Right lobe of liver (tissue), 6 donors: ENCODE measurements around the gene PLRG1. TPM values are rescaled to one million over a fixed set of nuclear protein-coding genes. Genes with fewer than 3 reads are reported as not detected.

Source experiments
- ATAC-seq, 4 donors: fragments of 200-7000 bp; cut with Tn5 transposase; one replicate each; pipeline ENCODE4 v1.9.1; 2020; ENCODE audit warnings: mild to moderate bottlenecking in 4 of 4, moderate library complexity in 4 of 4
- DNase-seq, 3 donors: peaks; one replicate each; pipeline ENCODE4 v3.0.0-alpha.2; 2020
- H3K27ac ChIP-seq, 3 donors: fragments of 200-600 bp; one replicate each; pipeline ENCODE4 v1.8.0; 2022
- H3K27me3 ChIP-seq, 2 donors: fragments of 200-600 bp; one replicate each; pipeline ENCODE4 v1.8.0; 2022
- H3K36me3 ChIP-seq, 4 donors: fragments of 200-600 bp; sonication (generic) in 1 of 4; one replicate each; pipeline versions ENCODE4 v1.5.1 to v1.8.0; 2017 to 2022; ENCODE audit warnings: control low read depth in 1 of 4
- H3K4me1 ChIP-seq, 4 donors: fragments of 200-600 bp; sonication (generic) in 1 of 4; one replicate each; pipeline versions ENCODE4 v1.5.1 to v1.8.0; 2017 to 2022; ENCODE audit warnings: control low read depth in 1 of 4
- H3K4me3 ChIP-seq, 3 donors: fragments of 200-600 bp; one replicate each; pipeline ENCODE4 v1.8.0; 2022
- H3K9me3 ChIP-seq, 4 donors: fragments of 200-600 bp; sonication (generic) in 1 of 4; one replicate each; pipeline versions ENCODE4 v1.5.1 to v1.8.0; 2017 to 2022; ENCODE audit warnings: control low read depth in 1 of 4
- CTCF ChIP-seq, 4 donors: fragments of 200-600 bp in 3 of 4; fragments of 450-650 bp in 1 of 4; IDR thresholded peaks; one replicate each; pipeline versions ENCODE4 v1.5.1 to v1.8.0; 2016 to 2022; ENCODE audit warnings: antibody characterized with exemption in 4 of 4, mild to moderate bottlenecking in 2 of 4
- POLR2A ChIP-seq: fragments of 450-650 bp; IDR thresholded peaks from one replicate; pipeline ENCODE4 v1.6.1; 2017; ENCODE audit warnings: antibody characterized with exemption, mild to moderate bottlenecking
- WGBS: methylation state at CpG from one replicate; pipeline ENCODE4 v1.1.6; 2018; ENCODE audit warnings: low coverage, low lambda C conversion rate; ENCODE audit not compliant: insufficient coverage; ENCODE audit errors: missing lambda C conversion rate; 5-methylcytosine and 5-hydroxymethylcytosine counted together
- intact Hi-C, 2 donors: fragments of 100-400 bp; cut with DNase I; formaldehyde crosslinking; loops; one replicate each; pipeline versions ENCODE4 v1.11.2 to v1.14.1; 2022
- small RNA-seq, 2 experiments: library from RNA; depleted of rRNA; stranded (forward); fragments of <200 nt; gene quantifications; one replicate each; pipeline ENCODE3, GENCODE V24; 2016
- total RNA-seq, 6 experiments: library from RNA; depleted of rRNA in 2 of 6; stranded (reverse); fragments of >200 nt in 2 of 6; fragmentation: NEBNext Ultra II Directional in 3 of 6; extraction: Animal tissue kit (Norgen Biotek cat#: 25700) in 3 of 6; gene quantifications; one replicate each; pipeline versions ENCODE4 v1.1.0 to v1.2.4, GENCODE V29; 2016 to 2023
- donor health status: DM: no; HTN: yes; CAD: no.
- donor health status: DM: no; HTN: no; CAD: no.
- donor health status: DM: no; HTN: no; CAD: no.
- donor health status: DM: no; HTN: yes; CAD: no.
- donor health status: DM: no; HTN: yes; CAD: no.

Gene PLRG1
- total RNA-seq, 6 experiments from 2014 or later = 33.1 to 55.8 (median 39.2) TPM

- TF ChIP-seq CTCF (IDR thresholded peaks at IDR 0.05) = no peak
- no peak for TF ChIP-seq POLR2A
- DNase-seq (no peak), ATAC-seq (no peak)
- no peaks in the 10 kb centered on the region for H3K36me3 ChIP-seq
- H3K9me3 ChIP-seq = no peaks in the 10 kb centered on the region
- H3K4me3 ChIP-seq = no peak overlapping the region
- intact Hi-C loops = loop anchor here in 1 of 2 donors (5.0 kb wide), 1 partner anchor 87 kb away; no protein-coding TSS in a partner anchor
- peaks cover 0 to 18% of the 10 kb centered on the region in 2 donors for H3K27me3 ChIP-seq
- no peak overlapping the region for H3K27ac ChIP-seq
- H3K4me1 ChIP-seq = peaks cover 0 to 22% (median 0%) of the 10 kb centered on the region in 4 donors
- WGBS = 49% methylated on average over 12 of the region's 56 CpGs
These were observed 60.5 kb downstream of the PLRG1 start for GRCh38 chr4:154489558-154490233.

DNA sequence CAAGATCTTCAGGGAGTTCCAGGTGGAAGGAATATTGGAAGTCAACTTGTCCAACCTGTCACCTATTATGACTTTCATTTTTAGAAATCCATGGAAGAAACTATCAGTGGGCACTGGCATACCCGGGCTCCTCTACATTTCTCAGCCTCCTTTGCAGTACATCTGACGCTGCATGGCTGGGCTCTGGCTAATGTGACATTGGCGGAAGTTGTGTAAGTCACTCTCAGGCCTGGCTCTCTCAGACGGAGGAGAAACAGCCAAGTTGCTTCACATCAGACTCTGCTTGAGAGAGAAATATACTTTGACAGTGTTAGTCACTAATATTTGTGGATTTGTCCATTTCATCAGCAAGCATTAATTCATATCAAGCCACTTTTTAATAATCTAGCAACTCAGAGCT is 63.1 kb downstream of the PLRG1 start:
- Histone ChIP-seq H3K36me3 (no peaks in the 10 kb centered on the region), H3K9me3 (no peaks in the 10 kb centered on the region), H3K4me1 (peaks cover 0 to 21% (median 0%) of the 10 kb centered on the region in 4 donors), H3K27ac (no peak overlapping the region), H3K27me3 (peaks cover 0 to 18% of the 10 kb centered on the region in 2 donors), H3K4me3 (no peak overlapping the region)
- no peak for DNase-seq
- intact Hi-C loops = no loop called here
- WGBS = 30% methylated on average over 3 of the region's 4 CpGs
- TF ChIP-seq CTCF (IDR thresholded peaks at IDR 0.05) = no peak
- no peak for TF ChIP-seq POLR2A
- no peak for ATAC-seq

DNA sequence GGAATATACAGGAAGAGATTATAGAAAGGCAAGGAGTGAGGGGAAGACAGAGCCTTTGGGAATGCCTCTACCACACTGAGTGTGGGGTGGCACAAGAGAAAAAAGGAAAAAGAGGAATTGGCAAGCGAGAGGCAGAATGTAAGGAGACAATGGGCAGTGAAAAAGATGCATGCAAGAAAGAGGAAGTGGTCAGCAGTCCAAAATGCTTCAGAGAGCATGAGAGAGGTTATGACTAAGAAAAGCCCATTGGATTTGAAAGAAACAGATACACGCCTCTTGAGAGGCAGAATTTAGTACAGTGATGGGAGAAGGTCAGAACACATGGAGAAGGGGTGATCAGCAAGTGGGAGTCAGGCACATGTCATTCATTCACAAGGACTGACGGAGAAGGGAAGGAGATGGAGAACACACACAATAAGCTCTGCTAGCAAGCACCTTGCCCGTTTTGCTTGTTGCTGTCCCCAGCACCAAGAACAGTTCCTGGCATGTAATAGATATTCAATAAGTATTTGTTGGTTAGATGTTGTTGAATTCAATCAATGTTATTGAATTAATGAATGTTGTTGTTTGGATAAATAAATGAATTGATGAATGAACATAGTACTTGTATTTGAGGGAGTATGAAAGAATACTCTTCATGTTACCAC is 65.0 kb downstream of the PLRG1 start:
- WGBS = 39% methylated on average over 4 of the region's 4 CpGs
- Histone ChIP-seq H3K9me3 (no peaks in the 10 kb centered on the region), H3K27ac (no peak overlapping the region), H3K4me1 (peaks cover 0 to 2% (median 0%) of the 10 kb centered on the region in 4 donors), H3K27me3 (peaks cover 0 to 9% of the 10 kb centered on the region in 2 donors), H3K4me3 (no peak overlapping the region), H3K36me3 (no peaks in the 10 kb centered on the region)
- intact Hi-C loops = no loop called here
- TF ChIP-seq POLR2A (no peak), CTCF (IDR thresholded peaks at IDR 0.05) (no peak)
- DNase-seq (no peak), ATAC-seq (no peak)

Small RNA genes lying within 50 kb of the gene (small RNA-seq; reads per million reads assigned to genes)
- 0 reads per million in 2 experiments for gene RNU6-1285P

Other genes starting within 250 kb of the PLRG1 start
- gene DCHS2, start 58.6 kb downstream of the PLRG1 start, total RNA-seq = under 1 TPM in 5 of 6 experiments, not detected in 1; 0.07 to 0.37 (median 0.12) TPM
- over 10,000 TPM in 5 of 6 experiments, 1,000 to 10,000 TPM in 1; 6,080 to 16,362 (median 11,864) TPM for gene FGB, start 12.6 kb upstream of the PLRG1 start, total RNA-seq
- gene FGA, start 40.3 kb upstream of the PLRG1 start, total RNA-seq = over 10,000 TPM in 5 of 6 experiments, 1,000 to 10,000 TPM in 1; 8,384 to 20,319 (median 15,496) TPM
- over 10,000 TPM in 4 of 6 experiments, 1,000 to 10,000 TPM in 2; 5,578 to 14,578 (median 13,052) TPM for gene FGG, start 62.3 kb upstream of the PLRG1 start, total RNA-seq
- 1 to 10 TPM in 3 of 6 experiments, under 1 TPM in 3; 0.70 to 4.9 (median 1.5) TPM for gene LRAT, start 193.6 kb upstream of the PLRG1 start, total RNA-seq
- under 1 TPM in 2 of 6 experiments, not detected in 4; 0.11 to 0.15 TPM for gene RBM46, start 230.9 kb upstream of the PLRG1 start, total RNA-seq